Astrocyte (in vitro differentiated cells and primary cell): ENCODE data around the gene AATF. TPM values are rescaled to one million over a fixed set of nuclear protein-coding genes. Genes with fewer than 3 reads are reported as not detected.

Experiments used
- DNase-seq: peaks from one replicate; pipeline ENCODE4 v3.0.0-alpha.2; 2010; ENCODE audit warnings: low read depth
- FAIRE-seq: peaks from 2 replicates; lab custom pipeline; 2011; peaks lifted over from hg19 to GRCh38; lab: Jason Lieb, UNC
- H2AFZ ChIP-seq: 2 replicates; pipeline ENCODE4 v1.6.0; 2012; ENCODE audit warnings: low read depth, low read length, inconsistent platforms
- H3K27ac ChIP-seq: 2 replicates; pipeline ENCODE4 v1.5.1; 2011; ENCODE audit warnings: low read depth, low read length, inconsistent platforms
- H3K27me3 ChIP-seq: 2 replicates; pipeline ENCODE4 v1.6.0; 2011; ENCODE audit warnings: low read length, inconsistent platforms; ENCODE audit not compliant: insufficient read depth
- H3K36me3 ChIP-seq: 2 replicates; pipeline ENCODE4 v1.5.1; 2011; ENCODE audit warnings: low read length, inconsistent platforms; ENCODE audit not compliant: insufficient read depth
- H3K4me1 ChIP-seq: 2 replicates; pipeline ENCODE4 v1.5.1; 2011; ENCODE audit warnings: low read length, inconsistent platforms; ENCODE audit not compliant: insufficient read depth
- H3K4me2 ChIP-seq: 2 replicates; pipeline ENCODE4 v1.6.0; 2012; ENCODE audit warnings: low read length, inconsistent platforms
- H3K4me3 ChIP-seq: 2 replicates; pipeline ENCODE4 v1.5.1; 2011; ENCODE audit warnings: low read depth, mild to moderate bottlenecking, low read length, inconsistent platforms; ENCODE audit not compliant: insufficient read depth
- H3K79me2 ChIP-seq: 2 replicates; pipeline ENCODE4 v1.6.0; 2012; ENCODE audit warnings: mild to moderate bottlenecking, low read length, inconsistent platforms; ENCODE audit not compliant: insufficient read depth
- H3K9ac ChIP-seq: 2 replicates; pipeline ENCODE4 v1.6.0; 2012; ENCODE audit warnings: mild to moderate bottlenecking, low read length, inconsistent platforms
- H3K9me3 ChIP-seq: 2 replicates; pipeline ENCODE4 v1.5.1; 2012; ENCODE audit warnings: low read depth, mild to moderate bottlenecking, low read length, inconsistent platforms; ENCODE audit not compliant: insufficient read depth
- H4K20me1 ChIP-seq: 2 replicates; pipeline ENCODE4 v1.6.0; 2012; ENCODE audit warnings: low read length, inconsistent platforms; ENCODE audit not compliant: insufficient read depth
- H3K27ac Mint-ChIP-seq: one replicate; pipeline ENCODE4 v1.8.0; 2021; ENCODE audit warnings: mild to moderate bottlenecking, mixed read lengths; ENCODE audit not compliant: unreplicated experiment
- H3K27me3 Mint-ChIP-seq: one replicate; pipeline ENCODE4 v1.8.0; 2021; ENCODE audit warnings: low read depth, mixed read lengths; ENCODE audit not compliant: unreplicated experiment
- H3K36me3 Mint-ChIP-seq: one replicate; pipeline ENCODE4 v1.8.0; 2021; ENCODE audit warnings: low read depth, mixed read lengths; ENCODE audit not compliant: unreplicated experiment
- H3K4me1 Mint-ChIP-seq: one replicate; pipeline ENCODE4 v1.8.0; 2021; ENCODE audit warnings: low read depth, mixed read lengths; ENCODE audit not compliant: unreplicated experiment
- H3K4me3 Mint-ChIP-seq: one replicate; pipeline ENCODE4 v1.8.0; 2021; ENCODE audit warnings: mild to moderate bottlenecking, moderate library complexity, mixed read lengths; ENCODE audit not compliant: unreplicated experiment
- H3K9me3 Mint-ChIP-seq: one replicate; pipeline ENCODE4 v1.8.0; 2021; ENCODE audit warnings: mild to moderate bottlenecking, mixed read lengths; ENCODE audit not compliant: unreplicated experiment
- CTCF ChIP-seq: IDR thresholded peaks from 2 replicates; pipeline ENCODE4 v1.5.1; 2011; ENCODE audit warnings: low read depth, mild to moderate bottlenecking, inconsistent platforms, low read length, moderate library complexity; ENCODE audit not compliant: insufficient read depth
- EZH2 ChIP-seq: IDR thresholded peaks from 2 replicates; pipeline ENCODE4 v1.6.1; 2012; ENCODE audit warnings: mild to moderate bottlenecking, low read length, inconsistent platforms; ENCODE audit not compliant: insufficient read depth
- total RNA-seq: library from RNA; stranded (reverse); gene quantifications from 2 replicates; pipeline ENCODE4 v1.2.1, GENCODE V29; 2021

Gene AATF
- total RNA-seq, 1 donor from 2014 or later, result 47.1 TPM

- no peak for FAIRE-seq
- H3K27me3 Mint-ChIP-seq, result peaks cover 29% of the 10 kb centered on the region
Observed at GRCh38 chr17:36950027-36950426, 1.3 kb downstream of the AATF start.

DNA sequence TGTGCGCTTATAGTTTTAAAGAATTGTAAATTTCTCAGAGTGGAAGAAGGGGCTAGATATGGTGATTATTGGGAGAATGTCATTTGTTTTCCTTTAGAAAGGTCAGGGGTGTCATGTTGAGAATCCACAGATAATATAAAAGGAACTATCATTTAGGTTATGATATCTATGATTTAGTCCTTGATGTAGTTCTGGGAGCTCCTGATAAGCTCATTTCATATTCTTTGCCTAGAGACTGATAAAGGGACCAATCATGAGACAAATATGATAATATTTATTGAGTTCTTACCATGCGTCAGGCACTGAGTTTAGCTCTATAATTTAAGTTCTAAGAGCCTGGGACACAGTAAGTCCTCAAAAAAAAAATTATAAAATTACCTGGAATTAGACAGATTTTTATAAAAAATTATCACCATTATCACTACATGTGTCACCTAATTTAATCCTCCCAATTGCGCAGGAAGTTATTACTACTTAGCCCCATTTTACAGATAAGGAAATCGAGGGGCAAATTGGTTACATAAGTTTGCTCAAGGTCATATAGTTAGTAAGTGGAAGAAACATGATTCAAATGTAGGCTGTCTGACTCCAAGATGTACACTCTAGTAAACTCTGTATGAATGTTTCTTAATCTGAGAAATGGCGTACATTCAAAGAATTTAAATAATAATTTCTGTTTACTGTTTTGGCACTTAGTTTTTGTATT lies 2.5 kb downstream of the AATF start:
- Mint-ChIP-seq H3K36me3 (peaks cover 22% of the 10 kb centered on the region), H3K9me3 (peaks cover 3% of the 10 kb centered on the region), H3K27ac (no peak overlapping the region), H3K4me1 (peaks cover 23% of the 10 kb centered on the region), H3K27me3 (peaks cover 18% of the 10 kb centered on the region), H3K4me3 (peak overlapping the region; percentile 97)
- H3K9ac ChIP-seq, result no peak overlapping the region
- peak overlapping the region; percentile 93 for H3K4me2 ChIP-seq
- H2AFZ ChIP-seq, result no peak overlapping the region
- H3K9me3 ChIP-seq, result no peaks in the 10 kb centered on the region
- peaks cover 45% of the 10 kb centered on the region for H3K79me2 ChIP-seq
- FAIRE-seq (no peak), DNase-seq (no peak)
- H3K4me1 ChIP-seq, result peaks cover 17% of the 10 kb centered on the region
- H3K27me3 ChIP-seq, result peaks cover 19% of the 10 kb centered on the region
- TF ChIP-seq CTCF (no peak), EZH2 (no peak)
- peaks cover 29% of the 10 kb centered on the region for H3K36me3 ChIP-seq
- no peak overlapping the region for H3K27ac ChIP-seq
- no peak overlapping the region for H3K4me3 ChIP-seq
- peaks cover 40% of the 10 kb centered on the region for H4K20me1 ChIP-seq

More at GRCh38 chr17:36950027-36950426, 1.3 kb downstream of the AATF start:
- no peak for DNase-seq
- Histone ChIP-seq H3K9me3 (no peaks in the 10 kb centered on the region), H3K4me1 (peaks cover 17% of the 10 kb centered on the region), H2AFZ (no peak overlapping the region), H3K79me2 (peaks cover 45% of the 10 kb centered on the region), H3K9ac (peak overlapping the region; percentile 89), H3K4me3 (peak overlapping the region; percentile 90), H4K20me1 (peaks cover 40% of the 10 kb centered on the region), H3K4me2 (peak overlapping the region; percentile 93), H3K36me3 (peaks cover 25% of the 10 kb centered on the region), H3K27ac (no peak overlapping the region), H3K27me3 (peaks cover 31% of the 10 kb centered on the region)
- H3K4me3 Mint-ChIP-seq, result peak overlapping the region; percentile 97
- H3K27ac Mint-ChIP-seq, result peak overlapping the region; percentile 94
- TF ChIP-seq CTCF (no peak), EZH2 (no peak)
- peaks cover 23% of the 10 kb centered on the region for H3K4me1 Mint-ChIP-seq
- peaks cover 3% of the 10 kb centered on the region for H3K9me3 Mint-ChIP-seq
- H3K36me3 Mint-ChIP-seq, result peaks cover 21% of the 10 kb centered on the region

GRCh38 chr17:36971508-36971907 lies 22.8 kb downstream of the AATF start:
- Histone ChIP-seq H3K27me3 (no peaks in the 10 kb centered on the region), H3K9ac (no peak overlapping the region), H3K4me2 (no peak overlapping the region), H3K27ac (no peak overlapping the region), H3K36me3 (peaks cover 6% of the 10 kb centered on the region), H3K9me3 (no peaks in the 10 kb centered on the region), H3K79me2 (peaks cover 45% of the 10 kb centered on the region), H3K4me3 (no peak overlapping the region), H2AFZ (no peak overlapping the region), H4K20me1 (peaks cover 46% of the 10 kb centered on the region), H3K4me1 (no peaks in the 10 kb centered on the region)
- no peak overlapping the region for H3K27ac Mint-ChIP-seq
- no peaks in the 10 kb centered on the region for H3K27me3 Mint-ChIP-seq
- H3K36me3 Mint-ChIP-seq, result peaks cover 19% of the 10 kb centered on the region
- peaks cover 17% of the 10 kb centered on the region for H3K4me1 Mint-ChIP-seq
- DNase-seq (no peak), FAIRE-seq (no peak)
- H3K9me3 Mint-ChIP-seq, result no peaks in the 10 kb centered on the region
- TF ChIP-seq EZH2, result no peak
- TF ChIP-seq CTCF, result no peak
- no peak overlapping the region for H3K4me3 Mint-ChIP-seq
